ENCODE data around the gene HYKK. TPM values are rescaled to one million over a fixed set of nuclear protein-coding genes. Genes with fewer than 3 reads are reported as not detected.
A peak's percentile ranks its signal among the peaks of the same experiment; 100 is the strongest.

Gene HYKK
- total RNA-seq, 1 donor from 2014 or later: 2.8 TPM

DNA sequence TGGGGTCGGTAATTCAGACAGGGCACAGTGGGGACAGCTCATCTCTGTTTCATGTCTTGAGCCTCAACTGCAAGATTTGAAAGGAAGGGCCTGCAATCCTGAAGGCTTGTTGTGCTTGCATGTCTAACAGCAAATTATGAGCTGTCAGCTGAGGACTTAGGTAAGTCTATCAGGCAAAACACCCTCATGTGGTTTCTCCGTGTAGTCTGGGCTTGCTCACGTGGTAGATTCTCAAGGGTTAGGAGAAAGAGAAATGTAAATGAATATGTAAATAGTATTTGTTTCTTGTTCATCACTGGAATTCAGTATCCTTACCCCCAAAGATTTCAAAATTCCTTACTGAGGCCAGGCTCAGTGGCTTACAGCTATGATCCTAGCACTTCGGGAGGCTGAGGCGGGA, 30.1 kb upstream of the HYKK start:
- TF ChIP-seq, protein P1, sequence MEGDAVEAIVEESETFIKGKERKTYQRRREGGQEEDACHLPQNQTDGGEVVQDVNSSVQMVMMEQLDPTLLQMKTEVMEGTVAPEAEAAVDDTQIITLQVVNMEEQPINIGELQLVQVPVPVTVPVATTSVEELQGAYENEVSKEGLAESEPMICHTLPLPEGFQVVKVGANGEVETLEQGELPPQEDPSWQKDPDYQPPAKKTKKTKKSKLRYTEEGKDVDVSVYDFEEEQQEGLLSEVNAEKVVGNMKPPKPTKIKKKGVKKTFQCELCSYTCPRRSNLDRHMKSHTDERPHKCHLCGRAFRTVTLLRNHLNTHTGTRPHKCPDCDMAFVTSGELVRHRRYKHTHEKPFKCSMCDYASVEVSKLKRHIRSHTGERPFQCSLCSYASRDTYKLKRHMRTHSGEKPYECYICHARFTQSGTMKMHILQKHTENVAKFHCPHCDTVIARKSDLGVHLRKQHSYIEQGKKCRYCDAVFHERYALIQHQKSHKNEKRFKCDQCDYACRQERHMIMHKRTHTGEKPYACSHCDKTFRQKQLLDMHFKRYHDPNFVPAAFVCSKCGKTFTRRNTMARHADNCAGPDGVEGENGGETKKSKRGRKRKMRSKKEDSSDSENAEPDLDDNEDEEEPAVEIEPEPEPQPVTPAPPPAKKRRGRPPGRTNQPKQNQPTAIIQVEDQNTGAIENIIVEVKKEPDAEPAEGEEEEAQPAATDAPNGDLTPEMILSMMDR (IDR thresholded peaks at IDR 0.05; ENCODE audit: partially characterized antibody, unreplicated experiment): no peak
- H3K9me3 Mint-ChIP-seq (ENCODE audit: unreplicated experiment): no peaks in the 10 kb centered on the region
- H3K27me3 Mint-ChIP-seq (ENCODE audit: unreplicated experiment): no peaks in the 10 kb centered on the region
- H3K27ac Mint-ChIP-seq (ENCODE audit: unreplicated experiment): no peak overlapping the region
- H3K4me3 Mint-ChIP-seq (ENCODE audit: unreplicated experiment): no peak overlapping the region
- H3K4me1 Mint-ChIP-seq (ENCODE audit: low read depth, unreplicated experiment): no peaks in the 10 kb centered on the region
- no peaks in the 10 kb centered on the region for H3K36me3 Mint-ChIP-seq (ENCODE audit: unreplicated experiment)
- no peak for DNase-seq

DNA sequence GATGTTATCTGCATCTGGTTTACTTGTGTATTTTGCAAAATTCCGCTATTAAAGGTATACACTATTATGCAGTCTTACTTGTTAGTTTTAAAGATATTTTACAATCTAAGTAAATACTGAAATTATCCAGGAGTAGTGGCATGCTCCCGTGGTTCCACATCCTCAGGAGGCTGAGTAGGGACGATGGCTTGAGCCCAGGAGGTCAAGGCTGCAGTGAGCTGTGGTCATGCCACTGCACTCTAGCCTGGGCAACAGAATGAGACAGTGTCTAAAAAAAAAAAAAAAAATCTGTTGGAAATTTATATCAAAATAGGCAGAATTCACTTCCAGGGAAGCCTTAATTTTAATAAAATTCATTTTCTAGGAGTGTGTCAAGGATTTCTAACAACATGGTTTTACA, 27.7 kb upstream of the HYKK start:
- Mint-ChIP-seq H3K27me3 (ENCODE audit: unreplicated experiment) (no peaks in the 10 kb centered on the region), H3K9me3 (ENCODE audit: unreplicated experiment) (no peaks in the 10 kb centered on the region), H3K27ac (ENCODE audit: unreplicated experiment) (no peak overlapping the region), H3K4me3 (ENCODE audit: unreplicated experiment) (no peak overlapping the region), H3K36me3 (ENCODE audit: unreplicated experiment) (no peaks in the 10 kb centered on the region), H3K4me1 (ENCODE audit: low read depth, unreplicated experiment) (no peaks in the 10 kb centered on the region)
- TF ChIP-seq, protein P1 (IDR thresholded peaks at IDR 0.05; ENCODE audit: partially characterized antibody, unreplicated experiment): no peak
- DNase-seq: no peak

DNA sequence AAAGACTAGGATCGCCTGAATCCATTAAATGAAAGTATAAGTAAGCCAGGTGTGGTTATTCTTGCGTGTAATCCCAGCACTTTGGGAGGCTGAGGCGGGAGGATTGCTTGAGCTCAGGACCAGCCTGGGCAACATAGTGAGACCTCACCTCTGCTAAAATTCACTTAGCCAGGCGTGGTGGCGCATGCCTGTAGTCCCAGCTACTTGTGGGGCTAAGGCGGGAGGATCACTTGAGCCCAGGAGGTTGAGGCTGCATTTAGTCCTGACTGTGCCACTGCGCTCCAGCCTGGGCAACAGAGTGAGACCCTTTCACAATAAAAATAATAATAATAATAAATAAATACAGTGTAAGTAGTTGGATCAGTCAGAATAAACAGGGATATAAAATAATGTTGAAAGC, 25.5 kb upstream of the HYKK start:
- no peaks in the 10 kb centered on the region for H3K36me3 Mint-ChIP-seq (ENCODE audit: unreplicated experiment)
- no peak overlapping the region for H3K27ac Mint-ChIP-seq (ENCODE audit: unreplicated experiment)
- no peaks in the 10 kb centered on the region for H3K27me3 Mint-ChIP-seq (ENCODE audit: unreplicated experiment)
- TF ChIP-seq, protein P1 (IDR thresholded peaks at IDR 0.05; ENCODE audit: partially characterized antibody, unreplicated experiment): no peak
- no peak for DNase-seq
- H3K9me3 Mint-ChIP-seq (ENCODE audit: unreplicated experiment): no peaks in the 10 kb centered on the region
- no peaks in the 10 kb centered on the region for H3K4me1 Mint-ChIP-seq (ENCODE audit: low read depth, unreplicated experiment)
- no peak overlapping the region for H3K4me3 Mint-ChIP-seq (ENCODE audit: unreplicated experiment)

DNA sequence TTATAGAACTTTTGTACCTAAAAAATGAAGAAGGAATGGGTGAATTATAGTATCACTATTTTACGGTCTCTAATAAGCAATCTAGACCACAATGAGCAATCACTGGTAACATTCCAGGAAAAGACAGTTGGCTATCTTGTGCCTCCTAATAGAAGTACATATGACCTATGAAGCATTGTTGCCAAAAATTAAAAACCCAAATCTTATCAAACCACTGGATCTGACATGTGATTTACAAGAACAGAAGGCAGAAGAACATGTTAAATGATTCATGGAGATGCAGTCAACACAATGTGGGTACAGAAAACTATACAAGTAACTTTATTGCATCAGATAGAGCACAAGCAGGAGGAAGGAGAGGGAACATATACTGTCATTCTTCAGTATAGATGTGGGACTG, 14.5 kb upstream of the HYKK start:
- H3K4me3 Mint-ChIP-seq (ENCODE audit: unreplicated experiment): no peak overlapping the region

DNA sequence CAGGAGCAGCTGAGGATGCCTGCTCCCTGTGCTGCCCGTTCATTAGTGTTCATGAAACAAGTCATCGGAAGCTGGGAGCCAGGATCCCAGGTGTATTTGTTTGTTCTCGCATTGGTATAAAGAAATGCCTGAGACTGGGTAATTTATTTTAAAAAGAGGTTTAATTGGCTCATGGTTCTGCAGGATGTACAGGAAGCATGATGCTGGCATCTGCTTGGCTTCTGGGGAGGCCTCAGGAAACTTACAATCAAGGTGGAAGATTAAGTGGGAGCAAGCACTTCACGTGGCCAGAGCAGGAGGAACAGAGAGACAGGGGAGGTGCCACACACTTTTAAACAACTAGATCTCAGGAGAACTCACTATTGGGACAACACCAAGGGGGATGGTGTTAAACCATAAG, 5.5 kb upstream of the HYKK start:
- peaks cover under 1% of the 10 kb centered on the region for H3K9me3 Mint-ChIP-seq (ENCODE audit: unreplicated experiment)
- H3K27ac Mint-ChIP-seq (ENCODE audit: unreplicated experiment): no peak overlapping the region
- H3K36me3 Mint-ChIP-seq (ENCODE audit: unreplicated experiment): peaks cover 5% of the 10 kb centered on the region
- no peak overlapping the region for H3K4me3 Mint-ChIP-seq (ENCODE audit: unreplicated experiment)
- TF ChIP-seq, protein P1 (IDR thresholded peaks at IDR 0.05; ENCODE audit: partially characterized antibody, unreplicated experiment): no peak
- H3K27me3 Mint-ChIP-seq (ENCODE audit: unreplicated experiment): no peaks in the 10 kb centered on the region
- peaks cover 2% of the 10 kb centered on the region for H3K4me1 Mint-ChIP-seq (ENCODE audit: low read depth, unreplicated experiment)
- DNase-seq: no peak

More for the DNA sequence above, 14.5 kb upstream of the HYKK start:
- H3K27ac Mint-ChIP-seq (ENCODE audit: unreplicated experiment): peak overlapping the region; percentile 65
- peaks cover 29% of the 10 kb centered on the region for H3K4me1 Mint-ChIP-seq (ENCODE audit: low read depth, unreplicated experiment)
- peaks cover 2% of the 10 kb centered on the region for H3K9me3 Mint-ChIP-seq (ENCODE audit: unreplicated experiment)
- no peaks in the 10 kb centered on the region for H3K27me3 Mint-ChIP-seq (ENCODE audit: unreplicated experiment)
- TF ChIP-seq, protein P1 (IDR thresholded peaks at IDR 0.05; ENCODE audit: partially characterized antibody, unreplicated experiment): no peak
- DNase-seq: no peak
- H3K36me3 Mint-ChIP-seq (ENCODE audit: unreplicated experiment): no peaks in the 10 kb centered on the region

All from glutamatergic neuron (in vitro differentiated cells).